ENCODE results near the gene CEMIP. TPM values are rescaled to one million over a fixed set of nuclear protein-coding genes. Genes with fewer than 3 reads are reported as not detected.

The CEMIP gene
- total RNA-seq, 1 experiment from 2014 or later, result 3.5 TPM

DNA sequence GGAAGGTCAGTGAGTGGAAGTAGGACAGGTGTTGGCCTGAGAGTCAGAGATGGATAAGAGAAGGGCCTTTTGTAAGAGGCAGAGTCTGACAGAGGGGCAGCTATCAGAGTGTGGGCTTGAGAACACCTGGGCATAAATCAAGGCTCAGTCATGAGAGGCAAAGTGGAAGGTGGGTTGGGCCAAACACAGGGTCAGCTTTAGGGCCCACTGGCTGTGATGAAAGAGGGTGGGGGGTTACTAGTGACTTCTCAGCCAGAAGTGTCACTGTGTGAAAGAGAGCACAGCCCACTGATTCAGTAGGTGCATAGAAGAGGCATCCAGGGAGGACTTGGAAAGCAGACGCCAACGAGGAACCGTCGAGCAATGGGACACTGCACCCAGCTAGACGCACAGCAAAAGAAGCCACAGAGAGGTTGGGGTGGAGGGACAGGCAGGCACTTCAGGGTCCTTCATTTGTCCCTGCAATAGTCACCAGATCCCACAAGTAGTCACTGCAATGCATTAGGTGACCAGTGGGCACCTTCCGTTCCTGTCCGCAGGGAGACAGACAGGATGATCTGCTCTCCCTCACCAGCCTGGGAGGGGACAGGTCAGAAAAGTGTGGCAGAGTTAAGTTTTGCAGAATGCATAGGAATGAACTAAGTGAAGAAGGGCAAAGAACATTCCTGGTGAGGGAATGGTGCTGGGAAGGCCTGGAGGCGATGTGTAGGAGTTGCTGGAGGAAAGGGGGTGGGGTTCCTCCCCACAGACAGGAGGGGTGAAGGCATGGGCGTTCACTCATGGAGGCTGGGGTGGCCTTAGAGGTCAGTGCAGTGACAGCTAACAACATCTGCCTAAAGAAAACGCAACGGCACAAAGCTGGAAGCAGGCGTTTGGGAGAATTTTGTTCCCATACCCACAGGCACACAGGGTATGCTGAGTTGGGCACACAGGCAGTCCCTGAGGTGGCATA lies 174.1 kb downstream of the CEMIP start:
- CTCF ChIA-PET, result no interaction called here

More for the DNA sequence above, 174.1 kb downstream of the CEMIP start:
- ATAC-seq, result no peak
- DNase-seq (ENCODE audit: low read depth, low spot score), result no peak
- H3K4me3 ChIP-seq (replicated peaks in 1 of 2; ENCODE audit: low read depth in 1 of 2, low read length in 2 of 2), result no peak overlapping the region
- POLR2A ChIA-PET, result no interaction called here
- no peaks in the 10 kb centered on the region for H3K9me3 ChIP-seq (ENCODE audit: control insufficient read depth in 1 of 2, insufficient read depth in 1 of 2, low read depth in 1 of 2, low read length in 2 of 2)
- peaks cover 0 to 3% of the 10 kb centered on the region in 2 experiments; a peak in 1 of 4 replicates for H3K36me3 ChIP-seq (ENCODE audit: control insufficient read depth in 1 of 2, insufficient read depth in 2 of 2, low read length in 2 of 2)
- TF ChIP-seq EZH2phosphoT487 (IDR thresholded peaks at IDR 0.05; ENCODE audit: borderline replicate concordance), result no peak
- TF ChIP-seq CTCF (IDR thresholded peaks at IDR 0.05 in 2 of 3, conservative IDR thresholded peaks at IDR 0.05 in 1 of 3; ENCODE audit: borderline replicate concordance in 1 of 3, insufficient read depth in 1 of 3, low read depth in 2 of 3, low read length in 2 of 3), result peak in 1 of 3 experiments; percentile 18; a peak in 1 of 6 replicates
- TF ChIP-seq RAD21 (IDR thresholded peaks at IDR 0.05; ENCODE audit: low read depth), result no peak
- peaks cover 37 to 44% of the 10 kb centered on the region in 2 experiments for H3K4me1 ChIP-seq (ENCODE audit: control insufficient read depth in 1 of 2, insufficient read depth in 2 of 2, low read length in 2 of 2)
- H4K20me1 ChIP-seq (ENCODE audit: insufficient read depth), result no peaks in the 10 kb centered on the region
- no peaks in the 10 kb centered on the region for H3K27me3 ChIP-seq (ENCODE audit: insufficient read depth, low read length)
- no peak overlapping the region for H3K4me2 ChIP-seq (ENCODE audit: low read length)
- BruUV-seq (replicated peaks), result no TSS peak
- no peaks in the 10 kb centered on the region for H3K9me2 ChIP-seq (ENCODE audit: insufficient read depth)
- RAD21 ChIA-PET (ENCODE audit: low non-redundant PET in 1 of 2, low total read pairs in 2 of 2, uncharacterized antibody in 2 of 2, unreplicated experiment in 2 of 2), result no interaction called here
- H3K9ac ChIP-seq (ENCODE audit: low read length), result no peak overlapping the region
- H3K27ac ChIP-seq (ENCODE audit: low read depth, low read length), result no peak overlapping the region; the same call in 1 of the 2 replicates
- intact Hi-C loops (cut with micrococcal nuclease), result no loop called here
- no peaks in the 10 kb centered on the region for H3K79me2 ChIP-seq (ENCODE audit: insufficient read depth, low read length)
- H2AFZ ChIP-seq (ENCODE audit: low read depth, low read length, poor library complexity, severe bottlenecking), result no peak overlapping the region

Data from HCT116 (cell line).